Stimulated activated CD4-positive, alpha-beta T cell treated with anti-CD3 and anti-CD28 coated beads, Interleukin-4, amount 100 ng/mL, for 1 hour (primary cell): ENCODE results near the gene MROH8.
A peak's percentile ranks its signal among the peaks of the same experiment; 100 is the strongest.

Source experiments
- DNase-seq: peaks from one replicate; pipeline ENCODE4 v3.0.0-alpha.2; 2020

MROH8 gene

GRCh38 chr20:37198932-37199660 is 19.7 kb upstream of the MROH8 start:
- DNase-seq: no peak

- no peak for DNase-seq
These were observed 15.5 kb upstream of the MROH8 start for GRCh38 chr20:37194621-37195417.

DNA sequence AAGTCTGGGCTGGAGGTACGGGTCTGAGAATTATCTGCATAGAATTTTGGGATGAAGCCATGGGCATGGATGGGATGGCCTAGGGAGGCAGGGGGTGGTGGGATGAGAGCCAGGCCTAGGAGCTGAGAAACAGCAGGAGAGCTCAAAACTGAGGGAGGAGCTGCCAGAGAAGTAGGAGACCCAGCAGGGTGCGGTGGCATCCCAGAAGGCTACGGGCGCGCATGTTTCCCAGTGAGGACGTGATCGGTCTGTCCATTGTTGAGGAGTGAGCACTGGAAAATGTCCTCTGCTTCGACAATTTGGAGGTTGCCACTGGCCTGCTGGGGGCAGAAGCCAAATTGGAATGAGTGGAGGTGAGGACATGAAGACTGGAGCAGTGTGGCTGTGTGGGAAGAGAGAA is 14.5 kb upstream of the MROH8 start:
- no peak for DNase-seq

DNA sequence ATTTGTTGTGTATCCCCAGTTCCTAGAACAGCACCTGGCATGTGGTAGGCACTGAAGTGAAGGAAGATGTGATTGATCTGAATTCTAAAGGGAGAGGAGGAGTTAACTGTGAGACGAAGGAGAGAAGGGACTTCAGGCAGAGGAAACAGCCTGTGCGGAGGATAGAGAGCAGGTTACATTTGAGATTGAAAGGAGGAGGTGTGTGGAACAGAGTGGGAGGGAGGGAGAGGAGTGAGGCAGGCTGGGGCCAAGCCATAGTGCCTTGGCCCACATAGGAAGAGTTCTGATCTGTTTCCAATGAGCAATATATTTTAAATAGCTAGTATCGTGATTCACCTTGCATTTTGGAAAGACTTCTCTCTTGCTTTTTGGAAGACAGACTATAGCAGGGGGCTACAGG is 13.9 kb upstream of the MROH8 start:
- DNase-seq: no peak

- peak; percentile 71 for DNase-seq
These were observed 12.9 kb upstream of the MROH8 start for GRCh38 chr20:37192137-37192854.

GRCh38 chr20:37190354-37191112 is 11.2 kb upstream of the MROH8 start:
- DNase-seq: no peak

- DNase-seq: no peak
These were observed 10.2 kb upstream of the MROH8 start for GRCh38 chr20:37189416-37190016.

- DNase-seq: no peak
These were observed 9.4 kb upstream of the MROH8 start for GRCh38 chr20:37188787-37189186.

DNA sequence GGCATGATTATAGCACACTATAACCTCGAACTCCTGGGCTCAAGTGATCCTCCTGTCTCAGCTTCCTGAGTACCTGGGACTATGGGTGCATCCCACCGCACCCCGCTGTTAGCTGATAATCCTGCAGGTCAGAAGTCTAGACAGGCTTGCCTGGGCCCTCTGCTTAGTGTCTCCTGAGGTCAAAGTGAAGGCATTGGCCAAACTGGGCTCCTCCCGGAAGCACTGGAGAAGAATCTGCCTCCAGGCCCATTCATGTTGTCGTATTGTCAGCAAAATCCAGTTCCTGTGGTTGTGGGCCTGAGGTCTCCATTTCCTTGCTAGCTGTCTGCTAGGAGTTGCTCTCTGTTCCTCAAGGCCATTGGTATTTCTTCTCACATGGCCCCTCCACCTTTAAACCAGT is 6.3 kb upstream of the MROH8 start:
- DNase-seq: no peak

- no peak for DNase-seq
These were observed 556 bp upstream of the MROH8 start for GRCh38 chr20:37179683-37180524.

DNA sequence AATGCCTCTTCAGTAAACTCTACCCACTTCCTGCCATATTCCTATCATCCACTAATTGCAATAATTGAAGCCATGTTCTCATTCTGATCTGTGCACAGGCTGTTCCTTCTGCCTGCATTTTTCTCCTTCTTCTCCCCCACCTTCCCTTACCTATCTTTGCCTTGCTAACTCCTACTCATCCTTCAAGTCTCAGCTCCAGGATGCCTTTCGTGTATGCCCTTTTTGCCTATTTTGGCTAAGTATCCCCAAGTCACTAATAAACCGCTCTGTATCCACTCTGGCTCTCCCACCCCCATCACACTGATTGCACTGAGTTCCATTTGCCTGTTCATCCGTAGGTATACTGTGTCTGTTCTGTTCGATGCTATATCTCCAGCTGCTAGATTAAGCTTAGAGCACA is 6.5 kb downstream of the MROH8 start:
- no peak for DNase-seq

DNA sequence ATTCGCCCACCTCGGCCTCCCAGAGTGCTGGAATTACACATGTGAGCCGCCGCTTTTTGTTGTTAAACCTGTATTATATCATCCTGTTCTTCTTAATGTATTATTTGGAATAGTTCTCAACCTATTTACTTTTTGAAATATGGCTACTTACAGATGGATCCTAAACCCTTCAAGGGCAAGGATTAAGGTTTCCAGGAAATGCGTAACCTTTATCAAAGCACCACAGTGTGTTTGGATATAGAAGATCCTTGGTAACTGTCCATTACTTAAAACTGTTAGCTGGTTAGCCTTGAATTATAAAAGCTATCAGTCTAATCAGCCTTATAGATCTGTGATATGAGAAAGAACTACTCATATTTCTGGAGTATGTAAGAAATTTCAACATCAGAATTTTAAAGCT is 12.5 kb downstream of the MROH8 start:
- DNase-seq: no peak

DNA sequence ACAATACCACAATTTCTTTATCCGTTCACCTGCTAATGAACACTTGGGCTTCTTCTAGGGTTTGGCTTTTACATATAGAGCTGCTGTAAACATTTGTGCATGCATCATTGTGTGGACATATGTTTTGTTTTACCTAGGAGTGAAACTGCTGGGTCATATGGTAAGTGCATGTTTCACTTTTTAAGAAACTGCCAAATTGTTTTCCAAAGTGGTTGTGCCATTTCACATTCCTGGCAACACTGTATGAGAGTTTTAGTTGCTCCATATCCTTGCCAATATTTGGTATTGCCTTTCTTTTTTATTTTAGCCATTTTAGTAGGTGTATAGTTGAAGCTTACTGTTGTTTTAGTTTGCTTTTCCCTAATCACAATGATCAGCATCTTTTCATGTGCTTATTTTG is 14.3 kb downstream of the MROH8 start:
- no peak for DNase-seq

DNA sequence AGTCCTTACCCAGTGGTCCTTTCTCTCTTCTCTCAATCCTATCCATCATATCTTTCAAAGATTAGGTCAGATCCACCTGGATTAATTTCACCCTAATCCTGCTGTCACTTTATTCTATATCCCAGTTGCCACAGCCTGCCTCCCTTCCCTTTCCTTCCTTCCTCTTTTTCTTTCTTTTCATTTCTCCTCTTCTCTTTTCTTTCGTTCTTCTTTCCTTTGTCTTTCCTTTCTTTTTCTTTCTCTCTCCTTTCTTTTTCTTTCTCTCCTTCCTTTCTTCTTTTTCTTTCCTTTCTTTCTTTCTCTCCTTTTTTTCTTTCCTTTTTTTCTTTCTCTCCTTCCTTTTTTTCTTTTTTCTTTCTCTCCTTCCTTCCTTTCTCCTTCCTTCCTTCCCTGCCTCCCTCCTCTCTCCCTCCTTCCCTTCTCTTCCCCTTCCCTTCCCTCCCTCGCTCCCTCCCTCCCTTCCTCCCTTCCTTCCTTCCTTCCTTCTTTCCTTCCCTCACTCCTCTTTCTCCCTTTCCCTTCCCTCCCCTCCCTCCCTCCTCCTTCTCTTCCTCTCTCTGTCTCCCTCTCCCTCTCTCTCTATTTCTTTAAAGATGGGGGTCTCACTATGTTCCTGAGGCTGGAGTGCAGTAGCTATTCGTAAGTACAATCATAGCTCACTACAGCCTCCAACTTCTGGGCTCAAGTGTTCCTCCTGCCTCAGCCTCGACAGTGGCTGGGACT is 15.4 kb downstream of the MROH8 start:
- no peak for DNase-seq

DNA sequence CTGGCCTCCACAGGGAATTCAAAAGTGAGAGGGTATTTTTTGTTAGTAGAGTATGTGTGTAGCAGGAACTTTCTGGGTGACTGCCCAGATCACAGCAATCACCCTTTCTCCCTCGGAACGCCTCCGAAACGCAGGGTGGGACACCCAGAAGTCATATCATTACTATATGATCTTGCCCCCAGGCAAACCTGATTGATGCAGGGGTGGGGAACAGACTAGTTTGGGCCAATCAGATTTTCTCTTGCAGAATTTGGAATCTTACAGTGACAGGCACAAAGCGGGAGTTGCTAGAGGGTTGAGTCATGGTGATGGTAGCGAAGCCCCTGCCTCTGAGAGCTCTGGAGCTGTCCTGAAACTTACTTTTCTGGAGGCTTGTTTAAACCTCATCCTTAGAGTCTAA is 16.7 kb downstream of the MROH8 start:
- DNase-seq: no peak

DNA sequence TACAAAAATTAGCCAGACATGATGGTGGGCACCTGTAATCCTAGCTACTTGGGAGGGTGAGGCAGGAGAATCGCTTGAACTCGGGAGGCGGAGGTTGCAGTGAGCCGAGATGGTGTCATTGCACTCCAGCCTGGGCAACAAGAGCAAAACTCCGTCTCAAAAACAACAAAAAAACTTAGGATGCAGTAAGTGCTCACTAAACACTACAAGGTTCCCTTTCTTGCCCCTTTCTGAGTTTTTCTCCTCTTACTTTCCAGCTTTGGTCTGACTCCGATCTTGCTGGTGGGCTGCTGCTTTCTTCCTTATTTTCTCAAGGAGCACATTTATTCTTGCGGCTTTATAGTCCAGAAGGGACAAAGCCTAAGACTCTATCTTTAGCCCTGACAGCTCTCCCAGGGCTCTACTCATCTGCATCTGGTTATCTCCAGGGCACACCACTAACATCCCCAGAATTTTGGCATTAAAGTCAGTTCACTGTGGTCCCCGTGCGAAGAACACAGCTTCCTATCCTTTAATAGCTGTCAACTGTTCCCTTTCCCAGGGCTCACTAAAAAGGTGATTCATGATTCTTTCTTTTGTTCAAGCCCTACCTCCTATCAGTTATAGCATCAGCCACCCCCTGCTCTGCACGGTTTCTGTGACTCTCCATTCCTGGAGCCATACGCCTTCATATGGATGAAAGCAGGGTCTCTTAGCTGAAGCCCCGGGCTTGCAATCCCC is 17.4 kb downstream of the MROH8 start:
- DNase-seq: no peak

- DNase-seq: no peak
These were observed 18.7 kb downstream of the MROH8 start for GRCh38 chr20:37160683-37161082.

- no peak for DNase-seq
These were observed 21.1 kb downstream of the MROH8 start for GRCh38 chr20:37158248-37158647.

GRCh38 chr20:37155987-37156386 is 23.4 kb downstream of the MROH8 start:
- no peak for DNase-seq

GRCh38 chr20:37154684-37155298 is 24.6 kb downstream of the MROH8 start:
- DNase-seq: no peak
